ENCODE data around the gene MS4A4E. TPM values are rescaled to one million over a fixed set of nuclear protein-coding genes. Genes with fewer than 3 reads are reported as not detected.
"Not testable (repeated sequence)": the region's sequence is repeated elsewhere in the genome, so short reads cannot be mapped to it uniquely, and the experiment has no call there.

The MS4A4E gene
- total RNA-seq: not detected in 2 replicates

- ChIA-PET CTCF (no interaction called here), POLR2A (no interaction called here)
- Mint-ChIP-seq H3K4me1 (peaks cover 9% of the 10 kb centered on the region), H3K4me3 (peak within 1 kb of the TSS; percentile 21), H3K36me3 (ENCODE audit: low read depth) (no peaks in the 10 kb centered on the region), H3K27me3 (peaks cover 6% of the 10 kb centered on the region), H3K27ac (no peak within 1 kb of the TSS), H3K9me3 (no peaks in the 10 kb centered on the region)
- intact Hi-C loops (cut with micrococcal nuclease): no loop called here
- ATAC-seq (ENCODE audit: low read depth): peak; percentile 18
- TF ChIP-seq CTCF (IDR thresholded peaks at IDR 0.05): no peak
- DNase-seq: no peak
Observed at GRCh38 chr11:60242740-60243239, at the start of gene MS4A4E. Gene MS4A4E, minus strand, starts transcription at chr11:60243137. Its CDS starts 13,082 bp downstream, at chr11:60230055.

- H3K4me1 Mint-ChIP-seq: no peaks in the 10 kb centered on the region
- intact Hi-C loops (cut with micrococcal nuclease): no loop called here
- no peak overlapping the region for H3K4me3 Mint-ChIP-seq
- ChIA-PET CTCF (interaction anchor here (1.9 kb wide), 1 partner anchor 52 kb away, joined by 7 read pairs; no protein-coding TSS in a partner anchor), POLR2A (no interaction called here)
- no peaks in the 10 kb centered on the region for H3K36me3 Mint-ChIP-seq (ENCODE audit: low read depth)
- no peaks in the 10 kb centered on the region for H3K27me3 Mint-ChIP-seq
- ATAC-seq (ENCODE audit: low read depth): no peak
- peaks cover 2% of the 10 kb centered on the region for H3K9me3 Mint-ChIP-seq
- no peak for DNase-seq
- H3K27ac Mint-ChIP-seq: no peak overlapping the region
- no peak for TF ChIP-seq CTCF (IDR thresholded peaks at IDR 0.05)
Observed at GRCh38 chr11:60292145-60292544, 49.2 kb upstream of the MS4A4E start.

- ATAC-seq (ENCODE audit: low read depth): no peak
- Mint-ChIP-seq H3K4me1 (no peaks in the 10 kb centered on the region), H3K9me3 (peaks cover 2% of the 10 kb centered on the region), H3K4me3 (no peak overlapping the region), H3K27ac (no peak overlapping the region), H3K36me3 (ENCODE audit: low read depth) (no peaks in the 10 kb centered on the region), H3K27me3 (no peaks in the 10 kb centered on the region)
- no peak for DNase-seq
- ChIA-PET POLR2A (interaction anchor here (0.6 kb wide), 1 partner anchor 18 kb away, joined by 3 read pairs; no protein-coding TSS in a partner anchor), CTCF (interaction anchor here (1.0 kb wide), 1 partner anchor 23 kb away, joined by 3 read pairs; no protein-coding TSS in a partner anchor)
- intact Hi-C loops (cut with micrococcal nuclease): no loop called here
- no peak for TF ChIP-seq CTCF (IDR thresholded peaks at IDR 0.05)
Observed at GRCh38 chr11:60288531-60288930, 45.6 kb upstream of the MS4A4E start.

GRCh38 chr11:60285411-60286126 is 42.6 kb upstream of the MS4A4E start:
- H3K27me3 Mint-ChIP-seq; CTCF ChIA-PET; POLR2A ChIA-PET; DNase-seq; H3K9me3 Mint-ChIP-seq; H3K4me3 Mint-ChIP-seq; H3K27ac Mint-ChIP-seq; ATAC-seq (ENCODE audit: low read depth); H3K36me3 Mint-ChIP-seq (ENCODE audit: low read depth); intact Hi-C loops (cut with micrococcal nuclease): not testable (repeated sequence)
- H3K4me1 Mint-ChIP-seq: peaks cover 15% of the 10 kb centered on the region

GRCh38 chr11:60282286-60282685 is 39.3 kb upstream of the MS4A4E start:
- intact Hi-C loops (cut with micrococcal nuclease): no loop called here
- H3K27me3 Mint-ChIP-seq: no peaks in the 10 kb centered on the region
- CTCF ChIA-PET: no interaction called here
- peaks cover 24% of the 10 kb centered on the region for H3K4me1 Mint-ChIP-seq
- H3K27ac Mint-ChIP-seq: no peak overlapping the region
- no peak for TF ChIP-seq CTCF (IDR thresholded peaks at IDR 0.05)
- ATAC-seq (ENCODE audit: low read depth) (no peak), DNase-seq (no peak)
- no peaks in the 10 kb centered on the region for H3K36me3 Mint-ChIP-seq (ENCODE audit: low read depth)
- no peaks in the 10 kb centered on the region for H3K9me3 Mint-ChIP-seq
- no peak overlapping the region for H3K4me3 Mint-ChIP-seq
- POLR2A ChIA-PET: no interaction called here

Data from activated B cell treated with CpG ODN at 0.5 μM for 24 hours (primary cell).